ENCODE results near the gene CDC25B.
"Not testable (repeated sequence)": the region's sequence is repeated elsewhere in the genome, so short reads cannot be mapped to it uniquely, and the experiment has no call there.

The CDC25B gene

GRCh38 chr20:3842348-3842930 lies 46.3 kb downstream of the CDC25B start:
- DNase-seq, result no peak

DNA sequence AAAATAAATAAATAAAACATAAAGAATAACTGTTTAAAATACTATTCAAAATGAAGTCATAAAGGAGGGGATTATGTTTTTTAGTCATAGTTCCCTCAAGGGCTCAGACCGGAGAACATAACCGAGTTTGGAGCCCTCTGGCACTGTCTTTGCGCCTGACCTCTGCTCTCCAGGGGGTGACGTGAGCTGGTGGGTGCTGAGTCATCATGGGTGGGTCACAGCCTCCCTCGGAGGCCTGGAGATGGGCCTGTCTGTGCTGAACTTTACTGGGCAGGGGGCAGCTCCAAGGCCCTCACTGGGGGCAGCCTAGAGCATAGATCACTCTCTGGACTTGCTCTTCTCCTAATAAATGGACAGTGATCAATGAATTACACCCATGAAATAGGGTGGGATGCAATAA lies 47.4 kb downstream of the CDC25B start:
- no peak for DNase-seq

DNA sequence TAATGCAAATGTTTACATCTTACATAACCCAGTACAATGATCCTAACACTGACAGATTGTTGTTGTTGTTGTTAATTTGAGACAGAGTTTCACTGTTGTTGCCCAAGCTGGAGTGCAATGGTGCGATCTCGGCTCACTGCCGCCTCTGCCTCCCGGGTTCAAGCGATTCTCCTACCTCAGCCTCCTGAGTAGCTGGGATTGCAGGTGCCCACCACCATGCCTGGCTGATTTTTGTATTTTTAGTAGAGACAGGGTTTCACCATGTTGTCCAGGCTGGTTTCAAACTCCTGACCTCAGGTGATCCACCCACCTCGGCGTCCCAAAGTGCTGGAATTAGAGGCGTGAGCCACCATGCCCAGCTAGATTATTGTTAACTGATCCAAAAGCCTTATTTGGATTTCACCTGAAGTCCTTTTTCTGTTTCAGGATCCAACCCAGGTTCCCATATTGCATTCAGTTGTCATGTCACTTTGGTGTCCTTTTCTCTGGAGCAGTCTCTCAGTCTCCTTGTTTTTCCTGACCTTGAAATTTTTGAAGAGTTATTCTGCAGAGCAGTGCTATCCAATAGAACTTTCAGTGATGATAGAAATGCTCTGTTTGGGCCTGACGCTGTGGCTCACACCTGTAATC lies 48.0 kb downstream of the CDC25B start:
- not testable (repeated sequence) for DNase-seq

- no peak for DNase-seq
Measured at GRCh38 chr20:3846378-3846739, 50.2 kb downstream of the CDC25B start.

- peak; percentile 23 for DNase-seq
Measured at GRCh38 chr20:3846740-3847428, 50.8 kb downstream of the CDC25B start, which contains the start of gene MAVS. TSS of gene MAVS (plus strand) at chr20:3846834. CDS start at chr20:3854625, 7,791 bp downstream.

GRCh38 chr20:3847429-3847940 lies 51.4 kb downstream of the CDC25B start:
- no peak for DNase-seq

DNA sequence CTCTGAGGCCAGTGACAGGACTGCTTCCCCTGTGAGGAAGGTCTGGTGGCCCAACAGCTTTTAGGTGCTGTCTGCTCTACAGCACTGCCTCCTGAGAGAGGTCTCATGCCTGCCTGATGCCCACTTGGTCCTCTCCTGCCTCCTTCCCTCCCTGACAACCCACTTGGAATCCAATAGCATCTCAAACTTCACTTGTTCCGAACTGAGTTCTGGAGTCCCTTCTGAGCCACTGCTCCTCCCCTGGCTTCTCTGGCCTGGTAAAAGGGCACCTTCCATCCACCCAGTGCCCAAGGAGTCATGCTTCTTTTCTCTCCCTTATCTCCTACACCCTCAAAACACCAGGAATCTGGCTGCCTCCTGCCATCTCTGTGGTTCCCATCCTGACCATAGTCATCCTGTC lies 52.5 kb downstream of the CDC25B start:
- no peak for DNase-seq

DNA sequence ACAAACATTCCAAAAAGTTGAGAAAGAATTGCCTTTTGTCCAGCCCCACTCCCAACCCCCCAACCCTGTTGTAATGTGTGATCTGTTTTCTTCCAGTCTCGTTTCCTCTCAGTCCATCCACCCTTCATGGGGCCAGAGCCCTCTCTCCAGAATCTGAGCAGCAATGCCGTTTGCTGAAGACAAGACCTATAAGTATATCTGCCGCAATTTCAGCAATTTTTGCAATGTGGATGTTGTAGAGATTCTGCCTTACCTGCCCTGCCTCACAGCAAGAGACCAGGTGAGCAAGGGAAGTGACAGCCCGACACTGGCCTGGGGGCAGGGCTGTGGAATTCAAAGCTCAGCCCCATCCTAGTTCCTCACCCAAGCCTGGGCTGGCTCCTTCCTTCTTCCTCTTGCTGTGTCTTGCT lies 58.4 kb downstream of the CDC25B start:
- no peak for DNase-seq
